GM12801 (cell line): ENCODE measurements around the gene OLFM1.

Experiments used
- TF ChIP-seq, protein P1 (sequence below): IDR thresholded peaks from one replicate; pipeline ENCODE4 v1.5.1; 2011; ENCODE audit warnings: control low read depth; ENCODE audit not compliant: insufficient read length; ENCODE audit errors: extremely low read depth

The OLFM1 gene

DNA sequence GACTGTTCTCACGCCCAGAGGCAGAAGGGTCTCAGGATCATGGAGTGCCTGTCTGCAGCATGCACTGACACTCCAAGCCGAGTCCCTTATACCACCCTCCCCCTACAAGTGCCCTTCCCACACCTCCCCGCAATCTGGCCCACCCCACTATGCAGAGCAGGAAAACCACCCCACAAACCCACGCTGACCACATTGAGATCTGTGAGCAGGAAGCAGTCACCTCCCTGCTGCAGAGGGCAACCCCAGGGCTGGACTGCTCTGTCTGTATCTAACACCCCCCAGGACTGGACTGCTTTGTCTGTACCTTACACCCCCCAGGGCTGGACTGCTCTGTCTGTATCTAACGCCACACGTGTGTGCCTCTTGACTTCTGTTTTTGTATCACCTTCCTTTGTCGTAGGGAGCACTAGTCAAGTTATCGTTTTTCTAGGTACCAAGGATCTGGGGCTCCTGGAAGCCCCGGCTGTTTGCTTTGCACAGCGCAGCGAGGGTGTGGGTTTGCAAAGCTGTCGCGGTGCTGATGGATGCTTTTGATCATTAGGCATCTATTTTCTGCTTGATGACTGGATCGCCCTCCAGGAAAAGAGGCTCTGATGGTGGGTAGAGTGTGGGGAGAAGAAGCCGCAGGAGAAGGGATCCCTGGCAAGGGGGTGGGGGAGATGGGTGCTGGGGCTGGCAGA lies 21.5 kb downstream of the OLFM1 start:
- TF ChIP-seq, protein P1, sequence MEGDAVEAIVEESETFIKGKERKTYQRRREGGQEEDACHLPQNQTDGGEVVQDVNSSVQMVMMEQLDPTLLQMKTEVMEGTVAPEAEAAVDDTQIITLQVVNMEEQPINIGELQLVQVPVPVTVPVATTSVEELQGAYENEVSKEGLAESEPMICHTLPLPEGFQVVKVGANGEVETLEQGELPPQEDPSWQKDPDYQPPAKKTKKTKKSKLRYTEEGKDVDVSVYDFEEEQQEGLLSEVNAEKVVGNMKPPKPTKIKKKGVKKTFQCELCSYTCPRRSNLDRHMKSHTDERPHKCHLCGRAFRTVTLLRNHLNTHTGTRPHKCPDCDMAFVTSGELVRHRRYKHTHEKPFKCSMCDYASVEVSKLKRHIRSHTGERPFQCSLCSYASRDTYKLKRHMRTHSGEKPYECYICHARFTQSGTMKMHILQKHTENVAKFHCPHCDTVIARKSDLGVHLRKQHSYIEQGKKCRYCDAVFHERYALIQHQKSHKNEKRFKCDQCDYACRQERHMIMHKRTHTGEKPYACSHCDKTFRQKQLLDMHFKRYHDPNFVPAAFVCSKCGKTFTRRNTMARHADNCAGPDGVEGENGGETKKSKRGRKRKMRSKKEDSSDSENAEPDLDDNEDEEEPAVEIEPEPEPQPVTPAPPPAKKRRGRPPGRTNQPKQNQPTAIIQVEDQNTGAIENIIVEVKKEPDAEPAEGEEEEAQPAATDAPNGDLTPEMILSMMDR: no peak

DNA sequence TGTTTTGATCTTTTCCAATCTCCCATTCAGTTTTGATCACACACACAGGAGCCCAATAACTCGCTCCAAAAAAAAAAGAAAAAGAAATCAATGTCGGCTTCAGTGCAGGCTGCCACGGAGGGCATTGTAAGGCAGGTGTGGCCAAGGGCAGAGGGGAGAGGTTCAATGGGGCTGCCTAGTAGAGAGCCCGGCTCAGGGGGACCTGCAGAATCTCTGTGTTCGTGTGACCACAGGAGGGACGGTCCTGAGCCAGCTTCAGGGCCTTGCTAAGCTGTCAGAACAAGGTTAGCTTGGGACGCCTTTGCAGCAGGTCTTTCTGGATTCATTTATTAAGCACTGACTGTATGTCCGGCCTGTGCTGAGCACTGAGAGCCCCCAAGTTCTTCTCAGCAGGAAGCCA lies 22.2 kb downstream of the OLFM1 start:
- TF ChIP-seq, protein P1: no peak

DNA sequence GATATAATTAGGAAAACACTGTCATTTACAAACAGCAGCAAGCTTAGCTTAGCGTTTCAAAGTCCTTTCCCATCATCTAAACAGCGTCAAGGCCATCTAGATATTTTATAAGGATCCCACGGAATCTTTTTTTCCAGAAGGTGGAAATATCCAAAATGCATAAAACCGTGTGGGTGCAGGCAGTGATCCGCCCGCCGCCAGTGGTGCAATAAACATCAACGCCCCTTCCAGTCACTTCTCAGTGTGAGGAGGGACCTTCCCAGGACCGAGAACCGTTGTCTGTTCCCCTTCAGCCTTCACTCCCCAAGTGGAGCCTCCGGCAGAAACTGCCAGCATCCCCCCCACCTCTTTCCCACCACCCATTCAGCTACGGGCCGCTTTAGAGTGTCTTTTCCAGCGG lies 22.9 kb downstream of the OLFM1 start:
- TF ChIP-seq, protein P1: no peak

DNA sequence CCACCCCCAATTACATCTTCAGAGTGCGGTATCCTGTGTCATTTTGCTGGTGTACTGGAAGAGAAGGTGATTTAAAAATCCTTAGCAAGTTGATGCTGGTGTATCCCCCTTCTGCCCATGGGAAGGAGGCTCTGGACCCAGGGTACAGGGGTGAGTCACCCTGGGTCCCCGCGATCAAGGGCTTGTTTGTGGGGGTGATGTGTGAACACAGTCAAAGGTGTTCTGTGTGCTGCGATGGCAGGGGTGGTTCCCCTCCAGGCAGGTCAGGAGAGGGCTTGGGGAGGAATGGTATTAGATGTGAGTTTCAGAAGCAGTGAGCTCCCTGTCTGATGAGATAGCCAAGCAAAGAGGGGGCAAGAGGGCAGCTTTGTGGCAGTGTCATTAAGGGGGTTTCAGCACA lies 28.9 kb downstream of the OLFM1 start:
- TF ChIP-seq, protein P1: no peak

DNA sequence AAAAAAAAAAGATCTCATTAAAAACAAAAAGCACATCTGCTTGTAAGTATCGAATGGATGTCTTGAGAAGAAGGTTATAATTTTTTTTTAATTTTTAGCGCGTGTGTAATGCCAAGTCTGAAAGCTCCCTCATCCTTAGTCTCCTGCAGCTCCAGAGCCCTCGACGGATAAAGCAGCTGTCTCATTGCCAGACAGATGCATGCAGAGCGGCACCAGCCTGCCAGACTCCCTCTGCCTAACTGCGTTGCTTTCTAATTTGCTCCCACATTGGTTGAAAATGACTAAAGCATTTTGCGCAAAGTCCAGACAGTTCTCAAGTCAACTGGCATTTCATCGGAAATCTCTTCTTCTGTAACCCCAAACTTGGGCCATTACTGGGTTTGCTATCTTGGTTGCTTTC lies 29.4 kb downstream of the OLFM1 start:
- TF ChIP-seq, protein P1: no peak

DNA sequence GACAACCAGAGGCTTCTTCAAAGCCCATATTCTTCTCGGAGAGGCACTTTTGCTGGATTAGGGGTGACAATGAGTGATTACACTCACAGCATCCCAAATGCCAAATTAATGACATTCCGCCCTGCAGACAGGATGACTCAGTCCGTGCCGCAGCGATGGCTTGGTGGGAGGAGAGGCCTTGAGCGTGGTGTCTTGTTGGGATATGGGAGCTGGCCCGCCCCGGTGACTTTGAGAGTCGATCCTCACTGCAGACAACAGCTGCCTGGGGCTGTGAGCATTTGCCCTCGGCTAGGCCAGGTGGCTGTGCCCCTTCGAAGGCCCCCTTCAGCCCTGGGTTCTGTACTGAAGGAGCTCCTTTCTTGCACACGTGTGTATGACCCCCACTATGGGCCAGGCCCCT lies 29.8 kb downstream of the OLFM1 start:
- TF ChIP-seq, protein P1: no peak

DNA sequence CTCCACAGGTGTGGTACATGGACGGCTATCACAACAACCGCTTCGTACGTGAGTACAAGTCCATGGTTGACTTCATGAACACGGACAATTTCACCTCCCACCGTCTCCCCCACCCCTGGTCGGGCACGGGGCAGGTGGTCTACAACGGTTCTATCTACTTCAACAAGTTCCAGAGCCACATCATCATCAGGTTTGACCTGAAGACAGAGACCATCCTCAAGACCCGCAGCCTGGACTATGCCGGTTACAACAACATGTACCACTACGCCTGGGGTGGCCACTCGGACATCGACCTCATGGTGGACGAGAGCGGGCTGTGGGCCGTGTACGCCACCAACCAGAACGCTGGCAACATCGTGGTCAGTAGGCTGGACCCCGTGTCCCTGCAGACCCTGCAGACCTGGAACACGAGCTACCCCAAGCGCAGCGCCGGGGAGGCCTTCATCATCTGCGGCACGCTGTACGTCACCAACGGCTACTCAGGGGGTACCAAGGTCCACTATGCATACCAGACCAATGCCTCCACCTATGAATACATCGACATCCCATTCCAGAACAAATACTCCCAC lies 32.1 kb downstream of the OLFM1 start:
- TF ChIP-seq, protein P1: no peak
